HEK293T (cell line): ENCODE measurements around the gene DOK6.

Experiments
- CTCF ChIA-PET: fragments of 350-600 bp; formaldehyde crosslinking; extraction: SDS; loops from one replicate; lab custom pipeline; 2021; ENCODE audit warnings: antibody characterized with exemption, inconsistent platforms; lab: Yijun Ruan, JAX
- POLR2A ChIA-PET: fragments of 350-600 bp; formaldehyde crosslinking; extraction: SDS; loops from one replicate; lab custom pipeline; 2020; ENCODE audit warnings: antibody characterized with exemption, inconsistent platforms; lab: Yijun Ruan, JAX
- DNase-seq: peaks from one replicate; pipeline ENCODE4 v3.0.0; 2012; ENCODE audit warnings: mixed read lengths; ENCODE audit errors: extremely low spot score
- ARNT ChIP-seq: fragments of 450-650 bp; IDR thresholded peaks from 2 replicates; pipeline ENCODE4 v1.6.1; 2017; ENCODE audit warnings: mild to moderate bottlenecking
- BHLHE40 ChIP-seq: fragments of 450-650 bp; IDR thresholded peaks from 2 replicates; pipeline ENCODE4 v1.6.1; 2016; ENCODE audit warnings: mild to moderate bottlenecking, moderate library complexity, borderline replicate concordance
- CTBP1 ChIP-seq: fragments of 450-650 bp; IDR thresholded peaks from 2 replicates; pipeline ENCODE4 v1.6.1; 2016; ENCODE audit warnings: borderline replicate concordance
- ELF4 ChIP-seq: fragments of 450-650 bp; IDR thresholded peaks from 2 replicates; pipeline ENCODE4 v1.6.1; 2017; ENCODE audit warnings: antibody characterized with exemption
- FOXA1 ChIP-seq: fragments of 450-650 bp; IDR thresholded peaks from 2 replicates; pipeline ENCODE4 v1.6.1; 2016; ENCODE audit warnings: mild to moderate bottlenecking
- FOXK2 ChIP-seq: fragments of 450-650 bp; IDR thresholded peaks from 2 replicates; pipeline ENCODE4 v1.6.1; 2016; ENCODE audit warnings: mild to moderate bottlenecking
- FOXM1 ChIP-seq: fragments of 450-650 bp; IDR thresholded peaks from 2 replicates; pipeline ENCODE4 v1.6.1; 2017; ENCODE audit warnings: mild to moderate bottlenecking, borderline replicate concordance
- HDGF ChIP-seq: fragments of 450-650 bp; IDR thresholded peaks from 2 replicates; pipeline ENCODE4 v1.6.1; 2017; ENCODE audit warnings: antibody characterized with exemption, borderline replicate concordance
- L3MBTL2 ChIP-seq: fragments of 450-650 bp; conservative IDR thresholded peaks from 2 replicates; pipeline ENCODE4 v1.6.1; 2016; ENCODE audit warnings: mild to moderate bottlenecking
- LEF1 ChIP-seq: fragments of 450-650 bp; IDR thresholded peaks from 2 replicates; pipeline ENCODE4 v1.6.1; 2017; ENCODE audit warnings: mild to moderate bottlenecking, borderline replicate concordance
- NFRKB ChIP-seq: fragments of 450-650 bp; IDR thresholded peaks from 2 replicates; pipeline ENCODE4 v1.6.1; 2016; ENCODE audit warnings: mild to moderate bottlenecking, moderate library complexity
- PKNOX1 ChIP-seq: fragments of 450-650 bp; IDR thresholded peaks from 2 replicates; pipeline ENCODE4 v1.6.1; 2016
- SP1 ChIP-seq: fragments of 450-650 bp; IDR thresholded peaks from 2 replicates; pipeline ENCODE4 v1.6.1; 2017
- SUZ12 ChIP-seq: fragments of 450-650 bp; IDR thresholded peaks from 2 replicates; pipeline ENCODE4 v1.6.1; 2016; ENCODE audit warnings: mild to moderate bottlenecking
- TARDBP ChIP-seq: fragments of 450-650 bp; IDR thresholded peaks from 2 replicates; pipeline ENCODE4 v1.6.1; 2016
- ZNF384 ChIP-seq: fragments of 450-650 bp; IDR thresholded peaks from 2 replicates; pipeline ENCODE4 v1.6.1; 2016

The DOK6 gene

GRCh38 chr18:69790649-69791048 is 390.0 kb downstream of the DOK6 start:
- ChIA-PET POLR2A (no interaction called here), CTCF (no interaction called here)
- TF ChIP-seq FOXK2 (no peak), NFRKB (no peak), SP1 (no peak)
- DNase-seq = no peak

- ChIA-PET POLR2A (no interaction called here), CTCF (no interaction called here)
- DNase-seq = no peak
These were observed 395.1 kb downstream of the DOK6 start for GRCh38 chr18:69795791-69796190.

DNA sequence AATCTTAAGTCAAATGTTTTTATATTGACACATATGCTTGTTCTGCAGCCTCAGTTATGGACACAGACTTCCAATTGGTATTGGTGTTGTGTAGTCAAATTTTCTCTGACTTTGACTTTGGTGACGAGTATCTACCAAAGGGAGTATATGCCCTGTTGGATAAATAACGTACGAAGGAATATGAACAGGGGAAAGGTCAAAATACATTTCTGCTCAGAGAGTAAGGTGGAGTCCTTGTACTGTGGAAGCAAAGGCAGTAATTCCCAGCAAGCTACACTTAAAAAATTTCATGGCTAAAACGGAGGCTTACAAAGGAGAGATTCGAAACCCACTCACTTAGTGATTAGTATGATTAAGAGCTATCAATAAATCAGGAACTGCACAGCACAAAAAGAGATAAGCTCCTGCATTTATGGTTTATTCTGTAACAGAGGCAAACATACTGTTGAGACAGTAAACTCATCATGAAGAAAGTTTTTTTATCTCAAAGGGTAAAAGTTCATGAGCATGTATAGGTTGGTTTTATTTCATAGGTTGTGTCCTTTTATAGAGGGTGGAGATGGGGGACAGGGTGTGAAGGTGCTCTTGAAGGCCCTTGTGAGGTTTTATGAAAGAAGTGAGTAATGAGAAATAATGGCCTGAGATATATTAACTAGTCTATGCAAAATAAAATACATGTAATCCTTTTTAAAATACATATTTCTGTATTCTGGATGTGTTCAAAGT is 404.3 kb downstream of the DOK6 start:
- ChIA-PET POLR2A (no interaction called here), CTCF (no interaction called here)
- TF ChIP-seq PKNOX1 (no peak), L3MBTL2 (no peak), SP1 (no peak), CTBP1 (no peak), FOXM1 (no peak), FOXK2 (no peak), LEF1 (no peak), HDGF (no peak), NFRKB (no peak), ZNF384 (no peak), ARNT (no peak), ELF4 (no peak), FOXA1 (no peak), TARDBP (no peak), BHLHE40 (no peak)
- no peak for DNase-seq

More at GRCh38 chr18:69795791-69796190, 395.1 kb downstream of the DOK6 start:
- no peak for TF ChIP-seq TARDBP
- no peak for TF ChIP-seq PKNOX1
- no peak for TF ChIP-seq LEF1
- no peak for TF ChIP-seq HDGF
- TF ChIP-seq FOXK2 = no peak
- TF ChIP-seq ZNF384 = no peak
- no peak for TF ChIP-seq SUZ12
- no peak for TF ChIP-seq BHLHE40
- TF ChIP-seq CTBP1 = no peak
- TF ChIP-seq NFRKB = no peak

- ChIA-PET CTCF (no interaction called here), POLR2A (no interaction called here)
- no peak for DNase-seq
- TF ChIP-seq FOXA1 (no peak), SP1 (no peak), NFRKB (no peak), L3MBTL2 (no peak), HDGF (no peak), ELF4 (no peak), ARNT (no peak), TARDBP (no peak), FOXM1 (no peak), CTBP1 (no peak), PKNOX1 (no peak)
These were observed 407.7 kb downstream of the DOK6 start for GRCh38 chr18:69808399-69808798.

DNA sequence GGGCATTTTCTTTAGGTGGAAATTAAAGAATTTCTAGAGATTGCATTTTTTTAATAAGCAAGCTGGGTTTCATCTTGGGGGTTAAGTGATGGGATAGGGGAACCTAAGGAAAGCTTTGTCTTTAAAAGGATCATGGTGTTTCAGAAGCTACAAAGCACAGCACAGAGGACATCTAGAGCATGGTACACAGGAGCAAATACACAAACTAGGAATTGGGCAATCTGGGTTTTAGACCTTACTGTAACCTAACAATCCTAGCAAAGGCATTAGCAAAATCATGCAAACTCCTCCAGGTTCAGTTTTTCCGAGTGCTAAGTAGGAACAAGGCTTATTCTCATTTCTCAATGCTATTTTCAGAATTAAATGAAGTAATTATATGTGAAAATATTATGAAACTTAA is 412.9 kb downstream of the DOK6 start:
- ChIA-PET POLR2A (no interaction called here), CTCF (no interaction called here)
- TF ChIP-seq FOXM1 = no peak
- no peak for DNase-seq

DNA sequence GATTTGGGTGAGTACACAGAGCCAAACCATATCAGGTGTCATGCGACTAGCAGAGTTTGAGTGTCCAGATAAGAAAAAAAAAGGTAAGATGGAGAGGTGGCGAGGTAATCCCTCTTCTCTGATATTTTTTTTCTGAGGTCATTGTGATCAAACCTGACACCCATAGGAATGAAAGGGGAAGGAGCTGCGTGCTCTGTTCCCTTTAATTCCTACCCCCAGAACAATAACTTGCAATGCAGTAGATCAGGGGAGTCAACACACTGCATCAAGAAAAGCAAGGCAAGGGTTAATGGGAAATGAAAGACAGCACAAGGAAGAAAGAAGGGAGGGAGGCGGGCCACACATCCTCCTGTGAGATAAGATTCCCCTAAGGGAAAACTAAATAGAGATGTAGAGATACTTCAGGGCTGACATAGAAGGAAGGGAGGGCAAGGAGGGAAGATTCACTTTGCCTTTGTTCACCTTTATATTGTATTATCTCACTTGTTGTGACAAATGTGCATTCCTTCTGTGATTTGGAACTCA is 414.2 kb downstream of the DOK6 start:
- TF ChIP-seq FOXM1 (no peak), FOXK2 (no peak)
- no peak for DNase-seq
- POLR2A ChIA-PET = no interaction called here
- CTCF ChIA-PET = no interaction called here

- CTCF ChIA-PET = no interaction called here
- DNase-seq = no peak
- POLR2A ChIA-PET = no interaction called here
- TF ChIP-seq PKNOX1 = no peak
These were observed 416.8 kb downstream of the DOK6 start for GRCh38 chr18:69817335-69817940.
